ENCODE data around the gene TTC21A.

Gene TTC21A

DNA sequence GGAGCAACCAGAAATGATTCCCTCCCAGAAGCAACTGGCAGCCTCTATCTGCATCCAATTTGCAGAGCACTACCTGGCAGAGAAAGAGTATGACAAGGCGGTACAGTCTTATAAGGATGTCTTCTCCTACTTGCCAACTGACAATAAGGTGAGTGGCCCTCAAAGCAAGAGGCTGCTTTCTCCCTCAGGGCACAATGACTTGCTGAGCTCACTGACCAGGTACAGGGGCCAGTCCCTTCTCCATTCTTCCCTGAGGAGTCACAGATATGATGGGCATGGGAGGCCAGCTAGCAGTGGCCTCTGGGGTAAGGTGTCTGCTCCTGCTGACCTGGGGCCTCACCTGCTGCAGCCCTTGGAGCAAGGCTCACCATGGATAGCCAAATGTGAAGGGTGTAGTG lies 25.6 kb downstream of the TTC21A start:
- H3K4me1 Mint-ChIP-seq (ENCODE audit: low read depth) = peaks cover 18% of the 10 kb centered on the region
- no peak overlapping the region for H3K4me3 Mint-ChIP-seq
- H3K27ac Mint-ChIP-seq = no peak overlapping the region
- H3K9me3 Mint-ChIP-seq = no peaks in the 10 kb centered on the region
- H3K27me3 Mint-ChIP-seq (ENCODE audit: low read depth) = no peaks in the 10 kb centered on the region
- peaks cover 5% of the 10 kb centered on the region for H3K36me3 Mint-ChIP-seq (ENCODE audit: low read depth)

DNA sequence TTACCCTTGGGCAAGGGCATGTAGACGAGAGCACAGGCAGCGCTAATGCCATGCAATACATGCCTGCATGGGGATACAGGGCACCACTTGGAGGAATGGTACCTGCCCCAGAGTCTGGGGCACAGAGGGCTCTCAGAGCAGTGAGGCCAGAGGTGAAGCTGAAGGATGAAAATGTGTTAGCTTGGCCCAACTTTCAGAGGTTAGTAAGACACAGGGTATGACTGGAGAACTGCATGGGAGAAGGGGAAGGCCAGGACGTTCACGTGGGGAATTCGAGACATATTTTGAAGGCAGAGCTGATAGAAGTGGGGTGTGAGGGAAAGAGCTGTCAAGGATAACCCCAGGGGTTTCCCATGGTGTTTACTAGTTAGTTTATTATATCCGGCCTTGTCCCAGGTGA lies 26.3 kb downstream of the TTC21A start:
- peaks cover 18% of the 10 kb centered on the region for H3K4me1 Mint-ChIP-seq (ENCODE audit: low read depth)
- H3K27ac Mint-ChIP-seq = no peak overlapping the region
- H3K9me3 Mint-ChIP-seq = no peaks in the 10 kb centered on the region
- H3K27me3 Mint-ChIP-seq (ENCODE audit: low read depth) = no peaks in the 10 kb centered on the region
- peaks cover 5% of the 10 kb centered on the region for H3K36me3 Mint-ChIP-seq (ENCODE audit: low read depth)
- no peak overlapping the region for H3K4me3 Mint-ChIP-seq

DNA sequence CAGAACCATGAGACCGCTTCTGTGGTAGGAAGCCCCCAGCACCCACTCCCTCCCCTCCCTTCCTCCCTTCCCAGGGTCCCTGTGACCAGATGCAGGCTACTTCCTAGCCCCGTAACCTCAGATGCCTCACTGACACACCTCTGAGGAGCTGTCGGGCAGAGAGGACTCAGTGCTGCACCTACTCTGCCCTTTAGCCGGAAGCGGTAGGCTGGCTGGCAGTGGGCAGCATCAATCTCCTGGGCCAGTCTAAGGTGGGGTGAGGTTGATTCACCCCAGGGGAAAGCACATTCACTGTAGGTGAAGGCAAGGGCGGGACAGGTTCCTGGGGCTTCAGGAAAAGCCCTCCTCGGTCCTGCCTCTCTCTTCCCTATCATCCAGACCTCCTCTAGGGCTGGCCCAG lies 26.8 kb downstream of the TTC21A start:
- Mint-ChIP-seq H3K27me3 (ENCODE audit: low read depth) (no peaks in the 10 kb centered on the region), H3K9me3 (no peaks in the 10 kb centered on the region), H3K4me1 (ENCODE audit: low read depth) (peaks cover 18% of the 10 kb centered on the region), H3K4me3 (no peak overlapping the region), H3K36me3 (ENCODE audit: low read depth) (peaks cover 6% of the 10 kb centered on the region), H3K27ac (no peak overlapping the region)

DNA sequence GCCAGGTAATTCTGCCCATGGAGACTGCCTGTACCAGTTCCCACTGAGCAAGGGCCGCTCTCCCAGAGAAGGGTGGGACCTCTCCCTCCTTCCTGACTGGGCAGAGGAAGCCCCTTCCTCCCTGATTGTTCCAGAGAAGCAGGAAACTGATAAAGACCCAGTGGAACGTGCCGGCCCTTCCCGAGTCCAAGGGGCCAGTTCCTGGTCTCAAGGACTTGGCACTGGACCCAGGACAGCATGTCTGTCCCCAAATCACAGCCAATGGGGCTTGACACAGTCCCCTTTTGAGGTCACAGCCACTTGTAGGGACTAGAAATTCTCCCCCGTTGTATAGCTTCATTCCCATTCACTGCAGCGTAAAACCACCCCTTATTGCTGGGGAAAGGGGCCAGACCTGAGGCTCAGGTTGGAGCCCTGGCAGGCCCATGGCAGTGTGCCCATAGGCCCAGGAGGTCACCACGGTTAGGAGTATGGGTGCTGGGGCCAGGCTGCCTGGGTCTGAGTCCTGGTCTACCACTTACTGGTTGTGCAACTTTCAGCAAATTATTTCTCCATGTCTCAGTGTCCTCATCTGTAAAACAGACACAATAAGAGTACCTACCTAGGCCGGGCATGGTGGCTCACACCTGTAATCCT lies 27.8 kb downstream of the TTC21A start:
- peaks cover 15% of the 10 kb centered on the region for H3K4me1 Mint-ChIP-seq (ENCODE audit: low read depth)
- H3K27me3 Mint-ChIP-seq (ENCODE audit: low read depth) = no peaks in the 10 kb centered on the region
- no peak overlapping the region for H3K4me3 Mint-ChIP-seq
- H3K36me3 Mint-ChIP-seq (ENCODE audit: low read depth) = peaks cover 10% of the 10 kb centered on the region
- no peaks in the 10 kb centered on the region for H3K9me3 Mint-ChIP-seq
- no peak overlapping the region for H3K27ac Mint-ChIP-seq

DNA sequence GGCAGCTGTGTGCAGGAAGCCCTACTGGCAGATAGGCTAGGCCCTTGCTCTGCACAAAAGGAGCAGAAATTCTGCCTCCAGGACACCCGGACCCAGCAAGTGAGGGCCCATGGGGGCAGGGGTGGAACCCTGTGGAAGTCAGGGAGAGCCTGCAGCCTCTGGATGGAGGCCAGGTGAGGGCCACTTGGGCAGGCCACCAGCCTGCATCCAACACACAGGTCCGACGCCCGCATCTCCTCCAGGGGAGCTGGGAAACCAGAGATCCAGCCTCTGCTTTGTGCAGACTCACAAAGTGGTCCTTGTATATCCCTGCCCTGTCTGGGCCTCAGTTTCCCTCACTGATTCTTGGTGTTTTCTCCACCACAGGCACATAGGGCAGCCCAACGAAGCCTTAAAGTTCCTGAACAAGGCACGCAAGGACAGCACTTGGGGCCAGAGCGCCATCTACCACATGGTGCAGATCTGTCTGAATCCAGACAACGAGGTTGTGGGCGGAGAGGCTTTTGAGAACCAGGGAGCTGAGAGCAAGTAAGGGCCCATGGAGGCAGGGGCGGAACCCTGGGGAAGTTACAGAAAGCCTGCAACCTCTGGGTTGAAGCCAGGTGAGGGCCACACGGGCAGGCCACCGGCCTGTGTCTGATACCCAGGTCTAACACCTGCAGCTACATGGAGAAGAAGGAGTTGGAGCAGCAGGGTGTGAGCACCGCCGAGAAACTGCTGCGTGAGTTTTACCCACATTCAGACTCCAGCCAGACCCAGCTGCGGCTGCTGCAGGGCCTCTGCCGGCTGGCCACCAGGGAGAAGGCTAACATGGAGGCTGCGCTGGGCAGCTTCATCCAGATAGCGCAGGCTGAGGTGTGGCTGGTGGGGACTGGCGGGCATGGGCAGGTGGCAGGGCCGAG lies 29.3 kb downstream of the TTC21A start:
- Mint-ChIP-seq H3K27ac (no peak overlapping the region), H3K4me1 (ENCODE audit: low read depth) (peaks cover 10% of the 10 kb centered on the region)

DNA sequence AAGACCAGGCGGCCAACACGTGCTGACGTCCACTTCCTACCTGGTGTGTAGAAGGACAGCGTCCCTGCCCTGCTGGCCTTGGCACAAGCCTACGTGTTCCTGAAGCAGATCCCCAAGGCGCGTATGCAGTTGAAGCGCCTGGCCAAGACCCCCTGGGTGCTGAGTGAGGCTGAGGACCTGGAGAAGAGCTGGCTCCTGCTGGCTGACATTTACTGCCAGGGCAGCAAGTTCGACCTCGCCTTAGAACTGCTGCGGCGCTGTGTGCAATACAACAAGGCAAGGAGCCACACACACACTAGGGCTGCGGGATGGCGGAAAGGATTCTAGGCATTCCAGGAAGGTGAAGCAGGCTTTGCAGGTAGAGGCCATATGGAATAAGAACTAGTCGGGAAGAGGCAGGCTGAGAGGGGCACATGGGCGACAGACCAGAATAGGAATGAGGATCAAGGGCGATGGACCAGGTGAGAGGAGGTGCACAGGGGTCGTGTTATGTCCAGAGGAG lies 30.0 kb downstream of the TTC21A start:
- H3K36me3 Mint-ChIP-seq (ENCODE audit: low read depth) = peaks cover 24% of the 10 kb centered on the region
- no peak overlapping the region for H3K4me3 Mint-ChIP-seq
- H3K4me1 Mint-ChIP-seq (ENCODE audit: low read depth) = peaks cover 10% of the 10 kb centered on the region
- H3K27ac Mint-ChIP-seq = no peak overlapping the region
- H3K27me3 Mint-ChIP-seq (ENCODE audit: low read depth) = no peaks in the 10 kb centered on the region
- H3K9me3 Mint-ChIP-seq = no peaks in the 10 kb centered on the region

More for the DNA sequence above, 29.3 kb downstream of the TTC21A start:
- Mint-ChIP-seq H3K4me3 (no peak overlapping the region), H3K36me3 (ENCODE audit: low read depth) (peaks cover 20% of the 10 kb centered on the region), H3K27me3 (ENCODE audit: low read depth) (no peaks in the 10 kb centered on the region), H3K9me3 (no peaks in the 10 kb centered on the region)

DNA sequence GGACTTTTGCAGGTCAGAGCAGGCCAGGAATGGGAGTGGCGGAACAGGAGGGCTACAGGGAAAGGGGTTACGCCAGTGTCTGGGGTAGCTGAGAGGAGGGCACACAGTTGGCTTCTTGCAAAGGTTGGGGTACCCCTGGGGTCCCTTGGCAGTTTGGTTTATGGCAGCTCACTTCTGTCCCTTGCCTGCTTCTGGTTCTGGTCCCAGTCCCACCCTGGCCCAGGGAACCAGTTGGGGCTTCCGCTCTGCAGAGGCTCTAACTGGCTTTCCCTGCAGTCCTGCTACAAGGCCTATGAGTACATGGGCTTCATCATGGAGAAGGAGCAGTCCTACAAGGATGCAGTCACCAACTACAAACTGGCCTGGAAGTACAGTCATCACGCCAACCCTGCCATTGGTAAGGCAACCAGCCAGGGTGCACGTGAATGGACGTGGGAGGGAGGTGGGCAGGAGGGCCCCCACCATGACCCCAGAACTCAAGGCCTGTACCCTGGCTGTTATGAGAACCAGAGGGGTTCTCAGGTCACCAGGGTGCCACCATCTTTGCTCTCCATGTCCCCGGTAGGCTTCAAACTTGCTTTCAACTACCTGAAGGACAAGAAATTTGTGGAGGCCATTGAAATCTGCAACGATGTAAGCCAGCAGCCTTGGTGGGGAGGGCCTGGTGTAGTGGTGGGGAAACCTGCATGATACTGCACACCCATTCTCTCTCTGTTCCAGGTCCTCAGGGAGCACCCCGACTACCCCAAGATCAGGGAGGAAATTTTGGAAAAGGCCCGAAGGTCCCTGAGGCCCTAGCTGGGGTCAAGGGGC lies 30.7 kb downstream of the TTC21A start:
- peaks cover 28% of the 10 kb centered on the region for H3K36me3 Mint-ChIP-seq (ENCODE audit: low read depth)
- H3K4me1 Mint-ChIP-seq (ENCODE audit: low read depth) = peaks cover 14% of the 10 kb centered on the region
- no peak overlapping the region for H3K4me3 Mint-ChIP-seq
- no peak overlapping the region for H3K27ac Mint-ChIP-seq
- H3K9me3 Mint-ChIP-seq = no peaks in the 10 kb centered on the region
- H3K27me3 Mint-ChIP-seq (ENCODE audit: low read depth) = no peaks in the 10 kb centered on the region

DNA sequence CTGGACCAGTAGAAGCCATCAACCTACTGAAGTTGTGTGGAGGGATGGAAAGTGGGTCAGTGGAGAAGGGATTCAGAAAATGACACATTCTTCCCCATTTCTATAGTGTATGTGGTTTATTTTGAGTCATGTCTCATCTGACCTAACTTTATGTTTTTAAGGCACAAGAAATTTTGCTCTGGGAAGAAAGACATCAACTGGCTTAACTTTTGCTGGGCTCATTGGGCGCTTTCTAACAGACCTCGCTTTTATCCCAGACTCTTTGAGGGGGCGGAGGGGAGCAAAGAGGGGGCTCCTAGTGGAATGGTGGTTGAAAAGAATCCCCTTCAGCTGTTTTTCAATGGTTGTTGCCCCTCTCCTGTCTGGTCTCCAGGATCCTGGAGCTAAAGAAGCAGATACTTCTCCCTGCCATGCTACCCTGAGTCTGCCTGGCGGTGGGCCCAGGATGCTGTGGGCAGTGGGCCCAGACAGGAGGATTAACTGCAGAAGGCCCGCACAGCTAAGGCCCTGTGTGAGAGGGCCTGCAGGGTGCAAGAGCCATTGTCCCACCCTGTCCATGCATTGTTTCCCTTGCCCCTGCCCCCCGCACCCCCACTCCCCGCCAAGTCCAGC lies 31.4 kb downstream of the TTC21A start:
- Mint-ChIP-seq H3K9me3 (no peaks in the 10 kb centered on the region), H3K4me1 (ENCODE audit: low read depth) (peaks cover 12% of the 10 kb centered on the region), H3K27me3 (ENCODE audit: low read depth) (no peaks in the 10 kb centered on the region), H3K4me3 (no peak overlapping the region), H3K36me3 (ENCODE audit: low read depth) (peaks cover 31% of the 10 kb centered on the region), H3K27ac (no peak overlapping the region)

DNA sequence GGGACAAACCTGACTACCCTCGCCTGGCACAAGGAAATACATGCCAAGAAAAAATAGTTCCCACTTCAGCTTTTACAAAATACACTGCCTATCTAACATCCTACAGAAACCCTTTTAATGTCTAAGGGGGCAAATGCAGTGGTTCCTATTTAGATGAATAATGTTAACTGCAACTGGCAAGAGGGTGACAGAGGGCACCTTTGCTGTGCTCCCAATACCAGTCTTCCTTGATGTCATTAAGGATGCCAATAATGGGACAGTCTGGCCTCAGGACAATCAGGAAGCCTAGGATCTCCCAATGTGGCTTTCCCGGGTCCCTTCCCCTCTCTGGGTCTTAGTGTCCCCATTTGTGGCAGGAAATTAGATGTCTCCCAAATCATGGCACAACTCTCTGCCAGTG lies 32.0 kb downstream of the TTC21A start:
- Mint-ChIP-seq H3K9me3 (no peaks in the 10 kb centered on the region), H3K27ac (no peak overlapping the region), H3K4me1 (ENCODE audit: low read depth) (peaks cover 12% of the 10 kb centered on the region), H3K4me3 (no peak overlapping the region), H3K27me3 (ENCODE audit: low read depth) (no peaks in the 10 kb centered on the region), H3K36me3 (ENCODE audit: low read depth) (peaks cover 36% of the 10 kb centered on the region)

DNA sequence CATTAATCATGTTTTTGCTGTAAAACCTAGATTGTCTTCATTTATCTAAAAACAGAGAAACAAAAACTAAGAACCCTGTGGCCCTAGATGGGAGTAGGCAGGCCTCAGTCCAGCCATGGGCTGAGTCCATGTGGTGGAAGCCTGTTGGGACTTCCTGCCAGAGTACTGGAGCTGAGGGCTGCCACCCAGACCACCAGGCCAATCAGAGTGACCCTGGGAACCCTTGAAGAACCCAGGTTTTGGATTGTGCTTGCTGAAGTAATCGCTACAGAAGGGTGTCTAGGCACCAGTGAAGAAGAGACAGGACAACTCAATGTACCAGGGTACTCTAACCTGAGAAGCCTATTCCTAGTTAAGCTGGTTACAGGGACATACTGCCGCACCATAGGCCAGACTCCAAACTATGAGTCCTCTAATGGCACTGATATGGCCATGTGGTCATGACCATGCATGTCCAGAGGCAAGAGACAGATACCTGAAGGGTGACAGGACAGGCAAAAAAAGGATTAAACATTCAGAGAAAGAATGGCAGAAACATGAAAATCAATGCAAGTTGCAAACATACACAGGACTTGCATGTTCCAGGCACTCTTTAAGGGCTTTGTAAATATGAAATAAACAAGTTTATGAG lies 33.0 kb downstream of the TTC21A start:
- peaks cover 42% of the 10 kb centered on the region for H3K36me3 Mint-ChIP-seq (ENCODE audit: low read depth)
- peaks cover 12% of the 10 kb centered on the region for H3K4me1 Mint-ChIP-seq (ENCODE audit: low read depth)
- H3K27me3 Mint-ChIP-seq (ENCODE audit: low read depth) = no peaks in the 10 kb centered on the region
- no peaks in the 10 kb centered on the region for H3K9me3 Mint-ChIP-seq
- H3K27ac Mint-ChIP-seq = no peak overlapping the region
- H3K4me3 Mint-ChIP-seq = no peak overlapping the region

DNA sequence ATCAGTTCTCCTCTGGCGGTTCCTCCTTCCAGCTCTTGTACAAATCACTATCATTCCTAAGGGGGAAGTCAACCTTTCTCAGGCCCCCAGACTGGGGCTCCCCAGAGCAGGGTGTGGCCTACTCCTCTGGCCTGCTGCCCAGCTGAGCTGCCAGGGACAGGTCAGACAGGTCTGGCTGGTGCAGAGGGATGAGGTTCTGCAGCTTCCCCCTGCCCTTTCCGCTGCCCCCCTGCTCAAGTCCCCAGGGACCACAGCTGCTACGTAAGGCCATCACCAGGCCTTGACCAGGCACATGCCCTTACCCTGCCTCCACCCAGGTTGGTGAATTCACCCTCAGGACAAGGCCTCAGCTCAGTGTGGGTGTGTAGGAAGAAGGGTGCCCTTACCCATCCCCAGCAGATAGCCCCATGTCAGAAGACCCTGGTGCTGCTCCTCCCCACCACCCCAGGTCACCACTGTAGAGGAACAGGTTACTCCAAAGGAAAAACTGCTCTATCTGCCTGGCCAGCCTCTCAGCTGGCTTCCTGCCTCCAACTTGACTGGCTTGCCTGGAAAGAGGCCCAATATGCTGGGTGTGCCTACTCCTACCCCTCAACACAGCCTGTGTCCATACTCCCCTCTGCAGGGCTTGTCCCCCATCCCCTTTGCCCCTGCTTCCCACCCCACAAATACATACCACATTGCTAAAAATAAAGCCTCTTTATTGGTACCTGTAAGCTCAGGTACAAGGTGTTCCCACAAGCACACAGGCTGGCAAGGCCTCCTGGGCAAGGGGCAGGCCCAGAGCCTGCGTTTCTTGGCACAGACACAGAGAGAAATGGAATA lies 33.9 kb downstream of the TTC21A start:
- Mint-ChIP-seq H3K27ac (peak overlapping the region; percentile 63), H3K27me3 (ENCODE audit: low read depth) (no peaks in the 10 kb centered on the region), H3K4me3 (no peak overlapping the region), H3K4me1 (ENCODE audit: low read depth) (peaks cover 19% of the 10 kb centered on the region), H3K36me3 (ENCODE audit: low read depth) (peaks cover 48% of the 10 kb centered on the region), H3K9me3 (no peaks in the 10 kb centered on the region)

DNA sequence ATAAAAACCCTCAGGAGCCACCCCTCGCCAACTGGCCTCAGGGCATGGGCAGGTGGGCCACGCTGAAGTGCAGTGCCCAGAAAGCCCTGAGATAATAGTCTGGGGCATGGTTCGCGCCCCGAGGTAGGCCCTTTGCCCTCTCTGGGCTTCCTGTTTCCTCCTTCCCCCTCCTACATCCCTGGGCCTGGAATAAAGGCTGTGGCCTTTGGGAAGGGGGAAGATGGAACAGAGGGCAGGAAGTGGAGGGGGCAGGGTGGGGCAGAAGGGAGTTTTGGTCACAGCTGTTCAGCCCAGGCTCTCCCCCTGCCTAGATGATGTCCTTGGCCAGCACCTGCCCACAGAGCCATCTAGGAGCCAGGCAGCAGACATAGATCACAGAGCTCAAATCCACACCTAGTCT lies 34.6 kb downstream of the TTC21A start:
- no peaks in the 10 kb centered on the region for H3K9me3 Mint-ChIP-seq
- no peak overlapping the region for H3K27ac Mint-ChIP-seq
- peaks cover 23% of the 10 kb centered on the region for H3K4me1 Mint-ChIP-seq (ENCODE audit: low read depth)
- H3K36me3 Mint-ChIP-seq (ENCODE audit: low read depth) = peaks cover 53% of the 10 kb centered on the region
- no peaks in the 10 kb centered on the region for H3K27me3 Mint-ChIP-seq (ENCODE audit: low read depth)
- H3K4me3 Mint-ChIP-seq = no peak overlapping the region

Data from T-helper 1 cell treated with Interleukin-12 subunit alpha and Interleukin-12 subunit beta and Interleukin-4 antibody, amounts not matched to agents 30 μg/mL and 1 μg/mL, for 36 hours (primary cell).